ENCODE measurements around the gene ZEB1.
"Not testable (repeated sequence)": the region's sequence is repeated elsewhere in the genome, so short reads cannot be mapped to it uniquely, and the experiment has no call there.

ZEB1 gene

DNA sequence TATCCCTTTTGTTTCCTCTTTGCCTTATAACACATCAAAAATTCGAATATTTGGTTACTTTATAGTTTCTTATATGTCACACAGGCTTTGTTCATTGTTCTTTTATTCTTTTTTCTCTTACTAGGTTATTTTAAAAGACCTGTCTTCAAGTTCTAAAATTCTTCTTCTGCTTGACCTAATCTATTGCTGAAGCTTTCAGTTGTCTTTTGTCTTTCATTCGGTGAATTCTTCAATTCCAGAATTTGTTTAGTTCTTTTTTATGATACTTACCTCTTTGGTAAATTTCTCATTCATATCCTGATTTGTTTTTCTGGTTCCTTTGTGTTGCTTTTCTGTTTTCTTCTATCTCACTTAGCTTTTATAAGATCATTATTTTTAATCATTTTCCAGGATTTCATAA is 188.4 kb downstream of the ZEB1 start:
- no peak for DNase-seq (ENCODE audit: low read depth in 2 of 2)

DNA sequence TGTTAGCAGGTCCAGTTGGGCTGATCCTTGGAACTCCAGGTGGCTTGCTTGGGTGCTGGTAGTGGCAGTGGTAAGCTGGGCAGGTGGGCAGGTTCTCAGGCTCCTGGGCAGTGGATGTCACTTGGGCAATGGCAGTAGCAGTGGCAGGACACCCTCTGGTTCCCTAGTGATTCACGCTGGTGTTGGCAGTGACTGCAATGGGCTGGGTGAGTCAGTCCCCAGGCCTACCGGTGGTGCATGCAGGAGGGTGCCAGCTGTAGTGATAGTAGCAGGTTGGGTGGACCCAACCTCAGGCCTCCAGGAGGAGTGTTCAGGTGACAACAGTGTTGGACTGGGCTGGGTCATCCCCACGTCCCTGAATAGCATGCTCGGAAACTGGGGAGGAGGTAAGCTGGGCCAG is 189.2 kb downstream of the ZEB1 start:
- no peak for DNase-seq (ENCODE audit: low read depth in 2 of 2)

DNA sequence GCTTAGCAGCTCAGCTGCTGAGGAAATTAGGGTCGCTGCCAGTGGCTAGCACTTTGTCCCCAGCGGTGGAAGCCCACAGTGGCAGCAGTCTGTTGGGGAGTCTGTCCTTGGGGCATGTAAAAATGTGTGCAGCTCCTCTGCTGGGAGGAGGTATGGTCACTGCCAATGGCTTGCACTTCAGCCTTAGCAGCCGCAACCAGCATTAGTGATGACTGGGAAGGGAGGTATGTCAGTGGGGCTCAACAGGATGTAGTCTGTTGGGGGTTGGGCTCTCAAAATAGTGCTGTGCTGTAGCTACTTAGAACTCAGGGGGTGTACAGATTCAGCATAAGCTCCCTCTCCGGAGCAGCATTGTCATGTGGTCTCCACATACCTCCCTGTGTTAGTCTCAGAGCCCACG is 189.9 kb downstream of the ZEB1 start:
- DNase-seq (ENCODE audit: low read depth in 2 of 2) = no peak

GRCh38 chr10:31509989-31510388 is 191.0 kb downstream of the ZEB1 start:
- no peak for DNase-seq (ENCODE audit: low read depth in 2 of 2)

DNA sequence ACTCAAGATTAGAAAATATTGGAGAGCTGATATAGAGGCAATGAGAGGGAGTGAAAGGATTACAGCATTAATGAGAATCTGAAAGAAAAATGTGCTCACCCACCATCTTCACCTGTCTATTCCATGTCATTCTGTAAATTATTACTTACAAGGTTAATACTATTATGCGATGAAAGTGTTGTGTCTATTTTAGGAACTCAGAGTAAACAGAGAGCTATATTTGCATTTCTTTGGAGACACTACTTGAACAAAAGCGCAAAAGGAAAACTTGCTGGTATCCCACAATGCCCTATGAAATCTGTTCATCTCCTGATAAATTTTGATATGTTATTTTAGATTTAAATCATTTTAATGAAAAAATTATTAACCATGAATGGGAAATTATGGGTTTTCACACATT is 196.1 kb downstream of the ZEB1 start:
- no peak for DNase-seq (ENCODE audit: low read depth in 2 of 2)

GRCh38 chr10:31515819-31516402 is 196.9 kb downstream of the ZEB1 start:
- no peak for DNase-seq (ENCODE audit: low read depth in 2 of 2)

DNA sequence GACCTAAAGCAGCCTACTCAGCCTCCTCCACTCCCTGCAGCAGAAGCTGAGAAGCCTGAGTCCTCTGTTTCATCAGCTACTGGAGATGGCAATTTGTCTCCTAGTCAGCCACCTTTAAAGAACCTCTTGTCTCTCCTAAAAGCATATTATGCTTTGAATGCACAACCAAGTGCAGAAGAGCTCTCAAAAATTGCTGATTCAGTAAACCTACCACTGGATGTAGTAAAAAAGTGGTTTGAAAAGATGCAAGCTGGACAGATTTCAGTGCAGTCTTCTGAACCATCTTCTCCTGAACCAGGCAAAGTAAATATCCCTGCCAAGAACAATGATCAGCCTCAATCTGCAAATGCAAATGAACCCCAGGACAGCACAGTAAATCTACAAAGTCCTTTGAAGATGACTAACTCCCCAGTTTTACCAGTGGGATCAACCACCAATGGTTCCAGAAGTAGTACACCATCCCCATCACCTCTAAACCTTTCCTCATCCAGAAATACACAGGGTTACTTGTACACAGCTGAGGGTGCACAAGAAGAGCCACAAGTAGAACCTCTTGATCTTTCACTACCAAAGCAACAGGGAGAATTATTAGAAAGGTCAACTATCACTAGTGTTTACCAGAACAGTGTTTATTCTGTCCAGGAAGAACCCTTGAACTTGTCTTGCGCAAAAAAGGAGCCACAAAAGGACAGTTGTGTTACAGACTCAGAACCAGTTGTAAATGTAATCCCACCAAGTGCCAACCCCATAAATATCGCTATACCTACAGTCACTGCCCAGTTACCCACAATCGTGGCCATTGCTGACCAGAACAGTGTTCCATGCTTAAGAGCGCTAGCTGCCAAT is 202.2 kb downstream of the ZEB1 start:
- no peak for DNase-seq (ENCODE audit: low read depth in 2 of 2)

- no peak for DNase-seq (ENCODE audit: low read depth in 2 of 2)
Measured at GRCh38 chr10:31522820-31523219, 203.8 kb downstream of the ZEB1 start.

DNA sequence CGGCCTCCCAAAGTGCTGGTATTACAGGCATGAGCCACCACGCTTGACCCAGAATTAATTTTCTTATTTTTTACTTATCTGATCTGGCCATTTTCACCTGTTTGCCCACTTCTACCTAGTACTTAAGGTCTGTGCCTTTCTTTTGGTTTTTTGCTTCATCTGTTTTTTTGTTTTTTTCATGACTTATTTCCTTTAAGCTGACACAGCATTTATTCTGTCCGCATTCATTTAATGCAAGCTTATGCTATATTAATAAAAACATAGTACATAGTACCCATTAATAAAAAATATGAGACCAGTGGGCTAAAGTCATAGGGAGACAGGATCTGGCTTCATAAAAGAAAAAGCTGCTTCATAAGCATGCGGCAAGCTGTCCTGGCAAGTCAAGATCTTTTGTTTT is 205.4 kb downstream of the ZEB1 start:
- no peak for DNase-seq (ENCODE audit: low read depth in 2 of 2)

DNA sequence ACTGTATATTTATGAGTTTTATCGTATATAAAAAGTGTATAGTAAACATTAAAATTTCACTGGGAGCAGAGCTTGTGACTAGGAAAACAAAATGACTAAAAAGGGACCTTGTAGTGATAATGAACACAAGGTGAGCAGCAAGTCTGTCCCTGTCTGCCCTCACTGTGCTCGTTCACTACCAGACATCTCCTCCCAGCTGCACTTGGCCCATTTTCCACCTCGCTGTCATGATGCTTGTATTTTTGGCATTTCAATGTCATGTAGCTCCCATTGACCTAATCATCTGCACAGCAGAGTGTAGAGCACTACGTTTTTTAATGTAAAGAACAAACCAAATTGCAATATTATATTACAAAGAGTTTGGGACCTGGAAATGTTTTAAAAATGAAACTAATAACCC is 207.2 kb downstream of the ZEB1 start:
- DNase-seq (ENCODE audit: low read depth in 2 of 2) = no peak

DNA sequence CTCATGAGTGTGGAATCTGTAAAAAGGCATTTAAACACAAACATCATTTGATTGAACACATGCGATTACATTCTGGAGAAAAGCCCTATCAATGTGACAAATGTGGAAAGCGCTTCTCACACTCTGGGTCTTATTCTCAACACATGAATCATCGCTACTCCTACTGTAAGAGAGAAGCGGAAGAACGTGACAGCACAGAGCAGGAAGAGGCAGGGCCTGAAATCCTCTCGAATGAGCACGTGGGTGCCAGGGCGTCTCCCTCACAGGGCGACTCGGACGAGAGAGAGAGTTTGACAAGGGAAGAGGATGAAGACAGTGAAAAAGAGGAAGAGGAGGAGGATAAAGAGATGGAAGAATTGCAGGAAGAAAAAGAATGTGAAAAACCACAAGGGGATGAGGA is 207.7 kb downstream of the ZEB1 start:
- DNase-seq (ENCODE audit: low read depth in 2 of 2) = no peak

GRCh38 chr10:31528831-31529230 is 209.8 kb downstream of the ZEB1 start:
- no peak for DNase-seq (ENCODE audit: low read depth in 2 of 2)

- no peak for DNase-seq (ENCODE audit: low read depth in 2 of 2)
Measured at GRCh38 chr10:31536302-31536701, 217.3 kb downstream of the ZEB1 start.

DNA sequence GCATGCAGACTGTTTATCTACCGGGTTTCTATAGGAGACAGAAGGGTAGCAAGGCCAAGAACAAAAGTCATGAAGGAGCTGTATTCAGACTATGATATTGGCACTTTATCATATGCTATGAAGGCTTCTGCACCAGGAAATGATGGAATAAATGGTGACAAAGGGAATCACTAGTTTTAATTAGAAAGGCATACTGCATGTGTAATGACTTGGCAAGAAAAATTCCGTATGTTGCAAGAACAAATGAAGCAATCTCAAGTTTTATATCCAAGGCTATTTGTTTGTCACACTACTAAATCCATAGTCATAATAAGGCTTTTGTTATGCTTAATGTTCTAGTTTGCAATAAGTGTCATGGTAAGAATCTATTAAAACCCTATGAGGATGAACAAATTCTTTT is 230.9 kb downstream of the ZEB1 start:
- no peak for DNase-seq (ENCODE audit: low read depth in 2 of 2)

GRCh38 chr10:31554556-31554955 is 235.5 kb downstream of the ZEB1 start:
- DNase-seq (ENCODE audit: low read depth in 2 of 2) = no peak

DNA sequence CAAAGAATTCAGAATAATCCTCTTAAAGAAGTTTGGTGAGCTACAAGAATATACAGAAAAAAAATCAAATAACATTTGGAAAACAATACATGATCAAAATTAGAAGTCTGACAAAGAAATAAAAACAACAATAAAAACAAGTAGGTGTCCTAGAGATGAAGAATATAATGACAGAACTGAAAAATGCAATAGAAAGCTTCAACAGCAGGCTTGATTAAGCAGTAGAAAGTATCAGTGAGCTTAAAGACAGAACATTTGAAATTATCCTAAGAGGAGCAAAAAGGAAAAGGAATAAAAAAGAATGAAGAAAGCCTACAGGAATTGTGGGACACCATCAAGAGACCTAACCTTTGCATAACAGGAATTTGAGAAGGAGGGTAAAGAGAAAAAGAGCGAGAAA is 238.8 kb downstream of the ZEB1 start:
- DNase-seq (ENCODE audit: low read depth in 2 of 2) = no peak

DNA sequence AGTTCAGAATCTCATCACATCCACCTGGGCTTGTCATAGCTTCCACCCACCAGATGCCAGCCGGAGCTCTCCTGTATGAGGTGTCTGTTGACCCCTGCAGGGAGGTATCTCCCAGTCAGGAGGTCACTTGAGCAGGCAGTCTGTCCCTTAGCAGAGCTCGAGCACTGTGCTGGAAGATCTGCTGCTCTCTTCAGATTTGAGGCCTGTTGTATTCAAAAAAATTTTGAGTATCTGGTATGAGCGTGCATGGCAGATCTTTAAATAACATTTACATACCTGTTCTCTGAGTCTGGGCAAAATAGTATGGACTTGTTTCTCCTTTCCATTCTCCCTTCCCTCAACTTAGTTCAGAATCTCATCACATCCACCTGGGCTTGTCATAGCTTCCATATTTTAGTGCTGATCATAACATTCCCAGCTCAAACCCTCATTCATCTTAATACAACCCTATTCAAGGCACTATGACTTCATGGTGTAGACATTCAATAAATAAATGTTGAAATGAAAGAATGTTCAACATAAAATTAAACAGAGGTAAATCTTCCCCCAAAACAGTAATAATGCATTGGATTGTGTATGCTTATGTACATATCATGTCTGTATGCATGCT is 249.3 kb downstream of the ZEB1 start:
- DNase-seq (ENCODE audit: low read depth in 2 of 2) = not testable (repeated sequence)

GRCh38 chr10:31574577-31574976 is 255.6 kb downstream of the ZEB1 start:
- no peak for DNase-seq (ENCODE audit: low read depth in 2 of 2)

GRCh38 chr10:31578181-31578852 is 259.3 kb downstream of the ZEB1 start:
- DNase-seq (ENCODE audit: low read depth in 2 of 2) = no peak

GRCh38 chr10:31578951-31579350 is 259.9 kb downstream of the ZEB1 start:
- DNase-seq (ENCODE audit: low read depth in 2 of 2) = no peak

All from stimulated activated CD4-positive, alpha-beta T cell treated with anti-CD3 and anti-CD28 coated beads, Interleukin-1b, Interleukin-23, amount 100 ng/mL, for 4 hours (primary cell).